ENCODE data around the gene PHLDA3.

PHLDA3 gene

GRCh38 chr1:201508809-201509208 is 39.8 kb upstream of the PHLDA3 start:
- Histone ChIP-seq H3K9me3 (ENCODE audit: low read length) (no peaks in the 10 kb centered on the region), H2AFZ (ENCODE audit: low read depth, low read length) (no peak overlapping the region), H3K4me1 (ENCODE audit: insufficient read depth, low read length) (peaks cover 28% of the 10 kb centered on the region), H3K27me3 (ENCODE audit: insufficient read depth, low read length) (no peaks in the 10 kb centered on the region), H3K4me3 (ENCODE audit: low read length) (no peak overlapping the region), H3K36me3 (ENCODE audit: insufficient read depth, low read length) (no peaks in the 10 kb centered on the region)

DNA sequence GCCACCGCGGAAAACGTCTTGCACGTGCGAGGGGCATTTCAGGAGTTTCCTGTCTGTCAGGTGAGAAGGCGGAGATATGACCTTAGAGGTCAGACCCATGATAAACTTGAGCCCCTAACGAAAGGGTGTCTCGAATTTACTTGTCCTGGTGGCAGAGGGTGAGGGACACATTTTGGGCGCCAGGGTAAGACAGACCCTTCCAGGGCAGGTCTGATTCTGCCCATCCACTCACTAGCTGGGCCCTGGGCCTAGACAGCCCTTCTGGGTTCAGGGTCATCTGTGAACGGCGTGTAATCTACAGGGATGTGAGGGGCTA is 38.3 kb upstream of the PHLDA3 start:
- H2AFZ ChIP-seq (ENCODE audit: low read depth, low read length): no peak overlapping the region
- H3K4me3 ChIP-seq (ENCODE audit: low read length): peak overlapping the region; percentile 29
- no peaks in the 10 kb centered on the region for H3K36me3 ChIP-seq (ENCODE audit: insufficient read depth, low read length)
- H3K9me3 ChIP-seq (ENCODE audit: low read length): no peaks in the 10 kb centered on the region
- peaks cover 34% of the 10 kb centered on the region for H3K4me1 ChIP-seq (ENCODE audit: insufficient read depth, low read length)
- H3K27me3 ChIP-seq (ENCODE audit: insufficient read depth, low read length): no peaks in the 10 kb centered on the region

DNA sequence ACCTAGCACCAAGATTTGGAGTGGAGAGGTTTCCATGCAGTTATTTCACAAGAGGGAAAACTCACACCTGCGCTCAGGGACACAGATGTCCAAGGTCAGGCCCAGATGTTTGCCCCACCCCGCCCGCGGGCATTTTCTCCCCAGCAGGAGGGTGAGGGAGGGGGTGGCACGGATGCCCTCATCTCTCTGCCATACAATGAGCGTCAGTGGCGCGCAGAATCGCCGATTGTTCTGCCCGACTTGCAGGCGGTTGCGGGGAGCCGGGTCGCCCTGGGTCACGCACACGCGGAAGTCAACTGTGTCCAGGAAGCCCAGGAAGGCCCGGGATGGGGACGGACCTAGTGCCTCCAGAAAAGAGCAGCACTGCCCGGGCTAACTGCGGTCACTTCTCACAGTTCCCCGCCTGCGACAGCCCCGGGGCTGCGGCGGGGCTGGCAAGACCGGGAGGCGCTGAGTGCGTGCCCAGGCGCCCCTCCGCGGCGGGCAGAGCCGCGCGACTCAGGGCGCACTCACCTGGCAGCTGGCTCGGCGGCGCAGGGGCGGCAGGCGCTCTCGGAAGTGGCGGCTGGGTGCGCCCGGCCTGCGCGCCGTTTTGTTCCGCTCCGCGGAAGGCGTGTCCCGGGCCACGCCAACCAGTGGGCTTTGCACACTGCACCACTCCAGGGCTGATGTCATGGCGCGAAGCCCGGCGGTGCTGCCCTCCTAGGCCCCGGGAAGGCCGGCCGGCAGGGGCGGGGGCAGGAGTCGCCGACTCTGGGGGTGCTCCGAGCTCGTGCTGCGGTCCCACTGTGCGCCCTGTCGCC is 37.8 kb upstream of the PHLDA3 start, which contains the start of gene CSRP1:
Gene CSRP1, minus strand, starts transcription at position 567 of the 803 bp plus-strand sequence. CDS start 10,820 bp downstream, outside the sequence.
- H3K36me3 ChIP-seq (ENCODE audit: insufficient read depth, low read length): no peaks in the 10 kb centered on the region
- peak within 1 kb of the TSS; percentile 29 for H3K4me3 ChIP-seq (ENCODE audit: low read length)

DNA sequence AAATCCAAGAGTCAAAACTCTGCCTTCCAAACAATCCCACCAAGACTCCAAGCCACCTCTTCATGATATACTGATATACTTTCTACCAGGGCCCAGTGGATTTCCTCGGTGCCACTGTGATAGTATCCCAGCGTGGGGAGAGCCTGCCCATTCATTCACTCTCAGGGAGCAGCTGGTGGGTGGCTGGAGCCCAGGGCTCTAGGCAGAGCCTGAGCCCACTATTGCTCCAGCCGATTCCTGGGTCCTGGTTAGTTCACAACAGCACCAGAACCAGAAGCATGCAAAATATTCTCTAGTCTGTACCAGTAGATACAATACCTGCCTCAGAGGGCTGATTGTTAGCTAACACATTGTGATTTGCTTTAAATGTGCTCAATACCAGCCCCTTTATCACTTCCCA is 37.1 kb upstream of the PHLDA3 start:
- Histone ChIP-seq H3K4me1 (ENCODE audit: insufficient read depth, low read length) (peaks cover 30% of the 10 kb centered on the region), H3K27me3 (ENCODE audit: insufficient read depth, low read length) (no peaks in the 10 kb centered on the region), H3K4me3 (ENCODE audit: low read length) (peak overlapping the region; percentile 29), H3K9me3 (ENCODE audit: low read length) (no peaks in the 10 kb centered on the region), H3K36me3 (ENCODE audit: insufficient read depth, low read length) (no peaks in the 10 kb centered on the region), H2AFZ (ENCODE audit: low read depth, low read length) (no peak overlapping the region)

More for the DNA sequence above, 37.8 kb upstream of the PHLDA3 start, which contains the start of gene CSRP1:
- H3K4me1 ChIP-seq (ENCODE audit: insufficient read depth, low read length): peaks cover 31% of the 10 kb centered on the region
- H2AFZ ChIP-seq (ENCODE audit: low read depth, low read length): no peak within 1 kb of the TSS
- no peaks in the 10 kb centered on the region for H3K9me3 ChIP-seq (ENCODE audit: low read length)
- H3K27me3 ChIP-seq (ENCODE audit: insufficient read depth, low read length): no peaks in the 10 kb centered on the region

DNA sequence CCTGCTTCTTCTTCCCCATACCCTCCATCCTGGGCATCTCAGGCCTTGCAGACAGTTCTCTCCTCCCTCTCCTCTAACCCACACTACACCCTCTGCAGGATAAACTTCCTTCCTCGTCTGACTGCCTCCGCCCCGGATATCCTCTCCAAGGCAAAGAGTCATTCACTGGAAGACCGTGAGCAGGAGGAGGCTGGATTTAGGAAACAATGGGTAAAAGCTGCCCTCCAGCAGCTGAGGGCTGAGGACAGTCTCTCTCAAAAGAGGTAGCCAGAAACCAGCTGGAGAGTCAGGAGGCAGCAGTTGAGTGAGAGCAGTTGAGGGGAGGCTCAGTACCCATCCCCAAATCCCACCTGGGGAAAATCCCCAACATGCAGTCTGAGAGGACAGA is 36.5 kb upstream of the PHLDA3 start:
- no peak overlapping the region for H2AFZ ChIP-seq (ENCODE audit: low read depth, low read length)
- no peaks in the 10 kb centered on the region for H3K9me3 ChIP-seq (ENCODE audit: low read length)
- no peaks in the 10 kb centered on the region for H3K36me3 ChIP-seq (ENCODE audit: insufficient read depth, low read length)
- H3K4me3 ChIP-seq (ENCODE audit: low read length): no peak overlapping the region
- no peaks in the 10 kb centered on the region for H3K27me3 ChIP-seq (ENCODE audit: insufficient read depth, low read length)
- H3K4me1 ChIP-seq (ENCODE audit: insufficient read depth, low read length): peaks cover 35% of the 10 kb centered on the region

DNA sequence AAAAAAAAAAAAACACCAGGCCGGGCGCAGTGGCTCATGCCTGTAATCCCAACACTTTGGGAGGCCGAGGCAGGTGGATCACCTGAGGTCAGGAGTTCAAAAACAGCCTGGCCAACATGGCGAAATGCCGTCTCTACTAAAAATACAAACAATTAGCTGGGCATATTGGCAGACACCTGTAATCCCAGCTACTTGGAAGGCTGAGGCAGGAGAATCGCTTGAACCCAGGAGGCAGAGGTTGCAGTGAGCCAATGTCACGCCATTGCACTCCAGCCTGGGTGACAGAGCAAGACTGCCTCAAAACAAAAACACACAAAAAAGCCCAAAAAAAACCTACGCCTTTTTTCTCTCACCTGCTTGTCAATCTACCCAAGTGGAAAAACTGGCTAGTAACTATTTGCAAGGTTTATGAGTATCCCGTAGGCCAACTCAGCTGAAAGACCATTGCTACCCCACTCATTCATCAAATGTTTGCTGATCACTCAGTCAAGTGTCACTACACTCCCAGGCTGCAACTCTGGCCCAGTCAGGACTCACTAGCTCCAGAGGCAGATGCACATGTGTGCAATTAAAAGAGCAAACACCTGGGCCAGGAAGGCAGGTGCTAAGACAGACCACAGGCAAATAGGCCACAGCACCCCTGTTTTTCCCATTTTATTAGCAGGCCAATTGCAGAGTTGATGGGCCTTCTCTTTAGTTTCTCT is 36.0 kb upstream of the PHLDA3 start:
- H2AFZ ChIP-seq (ENCODE audit: low read depth, low read length): no peak overlapping the region
- H3K4me1 ChIP-seq (ENCODE audit: insufficient read depth, low read length): peaks cover 41% of the 10 kb centered on the region
- H3K4me3 ChIP-seq (ENCODE audit: low read length): no peak overlapping the region
- H3K9me3 ChIP-seq (ENCODE audit: low read length): no peaks in the 10 kb centered on the region
- H3K27me3 ChIP-seq (ENCODE audit: insufficient read depth, low read length): no peaks in the 10 kb centered on the region
- H3K36me3 ChIP-seq (ENCODE audit: insufficient read depth, low read length): no peaks in the 10 kb centered on the region

- H3K27me3 ChIP-seq (ENCODE audit: insufficient read depth, low read length): no peaks in the 10 kb centered on the region
- no peaks in the 10 kb centered on the region for H3K9me3 ChIP-seq (ENCODE audit: low read length)
- H3K36me3 ChIP-seq (ENCODE audit: insufficient read depth, low read length): no peaks in the 10 kb centered on the region
- H3K4me3 ChIP-seq (ENCODE audit: low read length): no peak overlapping the region
- H3K4me1 ChIP-seq (ENCODE audit: insufficient read depth, low read length): peaks cover 41% of the 10 kb centered on the region
- H2AFZ ChIP-seq (ENCODE audit: low read depth, low read length): no peak overlapping the region
Observed at GRCh38 chr1:201504179-201504631, 35.2 kb upstream of the PHLDA3 start.

- H2AFZ ChIP-seq (ENCODE audit: low read depth, low read length): no peak overlapping the region
- no peaks in the 10 kb centered on the region for H3K27me3 ChIP-seq (ENCODE audit: insufficient read depth, low read length)
- no peaks in the 10 kb centered on the region for H3K9me3 ChIP-seq (ENCODE audit: low read length)
- H3K36me3 ChIP-seq (ENCODE audit: insufficient read depth, low read length): no peaks in the 10 kb centered on the region
- peak overlapping the region; percentile 0 for H3K4me3 ChIP-seq (ENCODE audit: low read length)
- peaks cover 41% of the 10 kb centered on the region for H3K4me1 ChIP-seq (ENCODE audit: insufficient read depth, low read length)
Observed at GRCh38 chr1:201503397-201504176, 34.6 kb upstream of the PHLDA3 start.

- H3K4me3 ChIP-seq (ENCODE audit: low read length): no peak overlapping the region
- H3K4me1 ChIP-seq (ENCODE audit: insufficient read depth, low read length): peaks cover 41% of the 10 kb centered on the region
- no peaks in the 10 kb centered on the region for H3K36me3 ChIP-seq (ENCODE audit: insufficient read depth, low read length)
- no peaks in the 10 kb centered on the region for H3K9me3 ChIP-seq (ENCODE audit: low read length)
- H3K27me3 ChIP-seq (ENCODE audit: insufficient read depth, low read length): no peaks in the 10 kb centered on the region
- no peak overlapping the region for H2AFZ ChIP-seq (ENCODE audit: low read depth, low read length)
Observed at GRCh38 chr1:201502511-201502857, 33.5 kb upstream of the PHLDA3 start.

GRCh38 chr1:201501812-201502510 is 33.0 kb upstream of the PHLDA3 start:
- Histone ChIP-seq H3K36me3 (ENCODE audit: insufficient read depth, low read length) (no peaks in the 10 kb centered on the region), H2AFZ (ENCODE audit: low read depth, low read length) (no peak overlapping the region), H3K4me1 (ENCODE audit: insufficient read depth, low read length) (peaks cover 41% of the 10 kb centered on the region), H3K4me3 (ENCODE audit: low read length) (no peak overlapping the region), H3K9me3 (ENCODE audit: low read length) (no peaks in the 10 kb centered on the region), H3K27me3 (ENCODE audit: insufficient read depth, low read length) (no peaks in the 10 kb centered on the region)

DNA sequence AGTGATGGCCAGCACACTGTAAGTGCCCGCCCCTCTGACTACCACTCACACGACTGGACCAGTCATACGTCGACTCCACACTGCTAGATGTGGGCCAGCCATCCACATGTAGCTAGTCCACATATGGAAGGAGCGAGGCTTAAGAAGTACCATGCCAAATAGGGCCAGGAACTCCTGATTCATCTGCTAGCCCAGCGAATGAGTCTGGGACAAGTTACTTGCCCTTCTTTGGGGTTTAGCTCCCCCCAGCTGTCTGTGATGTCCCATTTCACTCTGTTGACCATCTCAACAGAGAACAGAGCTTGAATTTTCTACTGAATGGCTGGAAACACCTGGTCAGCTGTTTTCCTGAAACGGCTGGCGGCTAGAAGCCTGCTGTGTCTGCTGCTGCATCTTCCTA is 32.2 kb upstream of the PHLDA3 start:
- no peaks in the 10 kb centered on the region for H3K36me3 ChIP-seq (ENCODE audit: insufficient read depth, low read length)
- H3K4me3 ChIP-seq (ENCODE audit: low read length): no peak overlapping the region
- peaks cover 43% of the 10 kb centered on the region for H3K4me1 ChIP-seq (ENCODE audit: insufficient read depth, low read length)
- H3K9me3 ChIP-seq (ENCODE audit: low read length): no peaks in the 10 kb centered on the region
- H3K27me3 ChIP-seq (ENCODE audit: insufficient read depth, low read length): no peaks in the 10 kb centered on the region
- H2AFZ ChIP-seq (ENCODE audit: low read depth, low read length): no peak overlapping the region

DNA sequence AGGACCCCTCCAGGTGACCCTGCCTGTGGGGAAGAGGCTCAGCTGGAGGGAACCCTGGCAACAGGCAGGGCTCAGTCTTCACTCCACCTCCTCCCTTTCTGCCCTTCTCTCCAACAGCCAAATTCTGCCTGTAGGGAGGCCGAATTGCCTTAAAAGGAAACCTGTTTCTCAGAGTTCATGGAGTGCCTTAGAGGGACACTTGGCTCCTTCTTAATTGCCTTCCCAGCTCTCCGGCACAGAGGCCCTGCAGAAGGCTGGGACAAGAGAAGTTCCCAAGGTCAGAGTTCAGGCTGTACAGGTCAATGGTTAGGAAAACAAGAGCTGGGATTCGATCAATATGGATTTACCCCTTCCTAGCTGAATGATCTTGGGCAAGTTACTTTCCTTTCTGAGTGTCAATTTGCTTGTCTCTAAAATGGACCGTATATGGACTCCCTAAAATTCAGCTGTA is 31.7 kb upstream of the PHLDA3 start:
- H3K9me3 ChIP-seq (ENCODE audit: low read length): no peaks in the 10 kb centered on the region
- H3K4me1 ChIP-seq (ENCODE audit: insufficient read depth, low read length): peaks cover 46% of the 10 kb centered on the region
- no peaks in the 10 kb centered on the region for H3K27me3 ChIP-seq (ENCODE audit: insufficient read depth, low read length)
- no peak overlapping the region for H2AFZ ChIP-seq (ENCODE audit: low read depth, low read length)
- no peak overlapping the region for H3K4me3 ChIP-seq (ENCODE audit: low read length)
- H3K36me3 ChIP-seq (ENCODE audit: insufficient read depth, low read length): no peaks in the 10 kb centered on the region

Data from neuron (in vitro differentiated cells).